Liver (tissue), 9 donors: ENCODE data around the gene PGC. TPM values are rescaled to one million over a fixed set of nuclear protein-coding genes. Genes with fewer than 3 reads are reported as not detected.

ENCODE experiments used
- DNase-seq: peaks from one replicate; pipeline ENCODE4 v3.0.0-alpha.2; 2017; ENCODE audit warnings: low spot score
- H3K27ac ChIP-seq, 2 donors: one replicate each; pipeline ENCODE4 v1.7.0; 2013; ENCODE audit warnings: inconsistent platforms in 2 of 2, low read length in 2 of 2, control low read depth in 1 of 2, low read depth in 1 of 2, mild to moderate bottlenecking in 1 of 2
- H3K27me3 ChIP-seq, 4 donors: one replicate each; pipeline versions ENCODE4 v1.6.1 to v1.7.0; 2013; ENCODE audit warnings: low read length in 3 of 4, inconsistent platforms in 1 of 4, mild to moderate bottlenecking in 1 of 4, moderate library complexity in 1 of 4; ENCODE audit not compliant: control insufficient read depth in 4 of 4, insufficient read depth in 4 of 4
- H3K36me3 ChIP-seq, 4 donors: one replicate each; pipeline versions ENCODE4 v1.6.1 to v1.7.0; 2013; ENCODE audit warnings: low read length in 3 of 4, mild to moderate bottlenecking in 3 of 4, low read depth in 1 of 4, moderate library complexity in 1 of 4; ENCODE audit not compliant: control insufficient read depth in 4 of 4, insufficient read depth in 3 of 4
- H3K4me1 ChIP-seq, 4 donors: one replicate each; pipeline versions ENCODE4 v1.6.1 to v1.7.0; 2013; ENCODE audit warnings: low read length in 3 of 4, mild to moderate bottlenecking in 3 of 4, moderate library complexity in 1 of 4; ENCODE audit not compliant: control insufficient read depth in 4 of 4, insufficient read depth in 4 of 4
- H3K4me3 ChIP-seq, 3 donors: one replicate each; pipeline versions ENCODE4 v1.6.1 to v1.7.0; 2013; ENCODE audit warnings: low read length in 3 of 3, control low read depth in 1 of 3, low read depth in 1 of 3, mild to moderate bottlenecking in 1 of 3
- H3K9ac ChIP-seq, 2 donors: one replicate each; pipeline ENCODE4 v1.7.0; 2013; ENCODE audit warnings: low read length in 2 of 2, mild to moderate bottlenecking in 2 of 2, moderate library complexity in 2 of 2, control low read depth in 1 of 2, low read depth in 1 of 2
- H3K9me3 ChIP-seq, 4 donors: one replicate each; pipeline versions ENCODE4 v1.6.1 to v1.7.0; 2013; ENCODE audit warnings: low read length in 3 of 4; ENCODE audit not compliant: control insufficient read depth in 4 of 4
- ATF3 ChIP-seq: IDR thresholded peaks from 2 replicates; pipeline ENCODE4 v1.6.1; 2016; ENCODE audit warnings: antibody characterized with exemption
- CTCF ChIP-seq: fragments of 150-350 bp; IDR thresholded peaks from 2 replicates; pipeline ENCODE4 v1.5.1; 2017; ENCODE audit warnings: improper control_type of control experiment, low read depth, low read length; ENCODE audit not compliant: missing input control
- EGR1 ChIP-seq, 2 donors: IDR thresholded peaks; 2 replicates each; pipeline ENCODE4 v1.6.1; 2016 to 2018; ENCODE audit warnings: antibody characterized with exemption in 2 of 2, low read depth in 2 of 2
- FOXA1 ChIP-seq: IDR thresholded peaks from 2 replicates; pipeline ENCODE4 v1.6.1; 2016; ENCODE audit warnings: antibody characterized with exemption
- FOXA2 ChIP-seq: IDR thresholded peaks from 2 replicates; pipeline ENCODE4 v1.6.1; 2016; ENCODE audit warnings: antibody characterized with exemption
- GABPA ChIP-seq, 2 donors: IDR thresholded peaks in 1 of 2; conservative IDR thresholded peaks in 1 of 2; 2 replicates each; pipeline ENCODE4 v1.6.1; 2016; ENCODE audit warnings: antibody characterized with exemption in 2 of 2, mild to moderate bottlenecking in 1 of 2, moderate library complexity in 1 of 2
- HNF4A ChIP-seq, 2 donors: conservative IDR thresholded peaks; 2 replicates each; pipeline ENCODE4 v1.6.1; 2016; ENCODE audit warnings: antibody characterized with exemption in 2 of 2, mild to moderate bottlenecking in 2 of 2
- HNF4G ChIP-seq: IDR thresholded peaks from 2 replicates; pipeline ENCODE4 v1.6.1; 2016; ENCODE audit warnings: antibody characterized with exemption
- JUND ChIP-seq, 2 donors: IDR thresholded peaks; 2 replicates each; pipeline ENCODE4 v1.6.1; 2016; ENCODE audit warnings: antibody characterized with exemption in 2 of 2
- MAX ChIP-seq: IDR thresholded peaks from 2 replicates; pipeline ENCODE4 v1.6.1; 2016; ENCODE audit warnings: antibody characterized with exemption
- NR2F2 ChIP-seq: IDR thresholded peaks from 2 replicates; pipeline ENCODE4 v1.6.1; 2016; ENCODE audit warnings: antibody characterized with exemption
- RAD21 ChIP-seq, 2 donors: IDR thresholded peaks; 2 replicates each; pipeline ENCODE4 v1.6.1; 2016; ENCODE audit warnings: antibody characterized with exemption in 2 of 2, mild to moderate bottlenecking in 2 of 2
- REST ChIP-seq: IDR thresholded peaks from 2 replicates; pipeline ENCODE4 v1.6.1; 2016; ENCODE audit warnings: antibody characterized with exemption, mild to moderate bottlenecking
- RXRA ChIP-seq, 2 donors: IDR thresholded peaks; 2 replicates each; pipeline ENCODE4 v1.6.1; 2017 to 2018; ENCODE audit warnings: antibody characterized with exemption in 2 of 2, mild to moderate bottlenecking in 1 of 2
- SP1 ChIP-seq: IDR thresholded peaks from 2 replicates; pipeline ENCODE4 v1.6.1; 2018; ENCODE audit warnings: antibody characterized with exemption, mild to moderate bottlenecking
- TAF1 ChIP-seq: conservative IDR thresholded peaks from 2 replicates; pipeline ENCODE4 v1.6.1; 2016; ENCODE audit warnings: antibody characterized with exemption, mild to moderate bottlenecking
- YY1 ChIP-seq: IDR thresholded peaks from 2 replicates; pipeline ENCODE4 v1.6.1; 2016; ENCODE audit warnings: antibody characterized with exemption, mild to moderate bottlenecking
- ZBTB33 ChIP-seq: IDR thresholded peaks from 2 replicates; pipeline ENCODE4 v1.6.1; 2016; ENCODE audit warnings: antibody characterized with exemption
- whole genome bisulfite sequencing: extraction: QIAGEN DNeasy Blood & Tissue Kit; methylation state at CpG from one replicate; pipeline ENCODE4 v1.1.7; 2013; 5-methylcytosine and 5-hydroxymethylcytosine counted together
- polyA plus RNA-seq, 2 donors: library from polyadenylated mRNA; stranded (reverse) in 1 of 2; unstranded in 1 of 2; fragments of 200-250 nt in 1 of 2; fragments of >200 nt in 1 of 2; fragmentation: Nextera tagmentation in 1 of 2; extraction: Ambion mirVana in 1 of 2; gene quantifications; one replicate each; pipeline versions ENCODE4 v1.2.1 to v1.2.3, GENCODE V29; 2013 to 2015
- total RNA-seq, 2 donors: library from RNA; depleted of rRNA; stranded (reverse); fragments of >200 nt; gene quantifications; one replicate each; pipeline ENCODE4 v1.2.3, GENCODE V29; 2014
- donor health status: healthy.
- donor health status: healthy.
- donor health status: healthy.
- donor health status: healthy.
- donor health status: healthy.

PGC gene
- total and polyA plus RNA-seq, 4 donors, result 0.05 to 0.18 TPM; not detected in 2

- no peak for TF ChIP-seq MAX
- TF ChIP-seq FOXA2, result no peak
- no peak for TF ChIP-seq GABPA (IDR thresholded peaks at IDR 0.05 in 1 of 2, conservative IDR thresholded peaks at IDR 0.05 in 1 of 2)
- no peak for TF ChIP-seq FOXA1
- TF ChIP-seq JUND (IDR thresholded peaks at IDR 0.05), result no peak
Observed at GRCh38 chr6:41740366-41741162, 6.6 kb downstream of the PGC start (continued).

GRCh38 chr6:41739041-41739440 lies 8.2 kb downstream of the PGC start:
- Histone ChIP-seq H3K36me3 (no peaks in the 10 kb centered on the region), H3K9me3 (no peaks in the 10 kb centered on the region), H3K27me3 (no peaks in the 10 kb centered on the region), H3K4me3 (no peak overlapping the region), H3K4me1 (peaks cover 0 to 5% (median 2%) of the 10 kb centered on the region in 4 donors), H3K9ac (no peak overlapping the region), H3K27ac (no peak overlapping the region)
- TF ChIP-seq CTCF (no peak), HNF4A (conservative IDR thresholded peaks at IDR 0.05) (no peak), REST (no peak), JUND (IDR thresholded peaks at IDR 0.05) (no peak), FOXA2 (no peak), ZBTB33 (no peak), YY1 (no peak), RXRA (IDR thresholded peaks at IDR 0.05) (no peak), RAD21 (IDR thresholded peaks at IDR 0.05) (no peak), NR2F2 (no peak), GABPA (IDR thresholded peaks at IDR 0.05 in 1 of 2, conservative IDR thresholded peaks at IDR 0.05 in 1 of 2) (no peak), ATF3 (no peak), FOXA1 (no peak), EGR1 (IDR thresholded peaks at IDR 0.05; ENCODE audit: low read depth in 2 of 2) (no peak), TAF1 (no peak), SP1 (no peak), MAX (no peak), HNF4G (no peak)
- DNase-seq, result no peak
- WGBS, result 83% methylated on average over 4 of the region's 4 CpGs
